Measurements from ENCODE around the gene NCKAP5. TPM values are rescaled to one million over a fixed set of nuclear protein-coding genes. Genes with fewer than 3 reads are reported as not detected.

NCKAP5 gene
- total RNA-seq (2022; extraction: Qiagen RNA extraction; ENCODE audit: low read depth), result 0.90 to 2.4 TPM (median 0.96 TPM) in 5 replicates

DNA sequence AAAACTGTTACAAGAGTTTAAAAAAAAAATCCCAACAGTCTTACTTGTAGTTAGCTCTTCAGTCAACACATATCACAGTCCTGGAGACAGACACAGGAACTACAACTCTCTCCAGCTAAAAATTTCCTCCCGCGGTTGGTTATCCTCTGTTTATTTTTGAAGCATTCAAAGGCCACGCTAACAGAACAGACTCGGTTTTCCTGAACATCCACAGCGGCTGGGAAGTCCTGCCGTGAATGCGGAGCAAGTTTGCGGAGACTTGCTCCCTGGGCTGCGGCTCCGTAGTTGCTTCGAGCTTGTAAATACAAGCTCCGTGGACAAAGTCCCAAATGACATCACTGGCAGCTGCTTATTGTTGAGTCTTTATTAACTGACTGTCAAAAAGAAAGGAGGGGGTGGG is at the start of gene NCKAP5:
Gene NCKAP5, minus strand, starts transcription at position 292 of the 400 bp plus-strand sequence. CDS start 50,937 bp downstream, outside the sequence.

DNA sequence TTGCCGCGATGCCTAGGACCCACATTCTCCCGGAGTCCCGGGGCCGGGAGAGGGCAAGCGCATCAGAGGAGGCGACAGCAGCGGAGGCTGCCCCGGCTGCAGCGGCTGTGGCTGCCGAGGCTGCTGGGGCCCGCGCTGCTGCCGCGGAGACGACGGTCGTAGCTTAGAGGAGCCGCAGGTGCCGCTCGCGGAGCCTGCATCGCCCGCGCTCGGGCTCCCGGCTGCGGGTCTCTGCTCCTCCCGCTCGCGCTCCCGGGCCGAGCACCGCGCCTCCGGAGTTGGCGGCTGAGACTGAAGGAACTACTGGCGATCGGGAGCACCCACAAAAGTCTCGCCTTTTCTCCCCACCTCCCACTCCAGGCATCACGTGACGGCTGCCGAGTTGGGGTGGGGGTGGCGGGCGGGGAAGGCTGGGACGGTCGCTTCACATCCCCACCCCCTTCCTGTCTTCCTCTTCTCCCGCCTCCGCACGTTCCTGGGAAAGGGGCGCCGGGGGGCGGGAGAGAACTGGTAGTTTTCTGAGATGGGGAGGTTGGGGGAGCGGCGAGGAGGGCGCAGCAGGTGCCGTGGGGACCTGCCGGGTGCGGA is 898.3 kb downstream of the NCKAP5 start, which contains the start of gene LYPD1:
Gene LYPD1, minus strand, starts transcription at position 298 of the 588 bp plus-strand sequence. Its CDS starts 273 bp downstream, at position 25.

All from A549 treated with RU486 at 1 μM for 4 hours (cell line).